Activated gamma-delta T cell treated with anti-CD3 and anti-CD28 coated beads, Interleukin-2, amount 50 U/mL, for 16 hours (primary cell): ENCODE data around the gene HLA-DQB1.
"Not testable (repeated sequence)": the region's sequence is repeated elsewhere in the genome, so short reads cannot be mapped to it uniquely, and the experiment has no call there.

Experiments used
- DNase-seq: peaks from one replicate; pipeline ENCODE4 v3.0.0-alpha.2; 2020; ENCODE audit warnings: low read depth

HLA-DQB1 gene

GRCh38 chr6:32666420-32667300, at the start of gene HLA-DQB1:
HLA-DQB1 (minus strand) TSS chr6:32666657; CDS start chr6:32666607, 50 bp downstream.
- DNase-seq, result peak; percentile 38

GRCh38 chr6:32713241-32713640, 46.8 kb upstream of the HLA-DQB1 start:
- no peak for DNase-seq

- DNase-seq, result no peak
These were observed 43.2 kb upstream of the HLA-DQB1 start for GRCh38 chr6:32709625-32710024.

- not testable (repeated sequence) for DNase-seq
These were observed 38.7 kb upstream of the HLA-DQB1 start for GRCh38 chr6:32705164-32705563.

GRCh38 chr6:32703347-32703746, 36.9 kb upstream of the HLA-DQB1 start:
- DNase-seq, result no peak

- DNase-seq, result no peak
These were observed 34.1 kb upstream of the HLA-DQB1 start for GRCh38 chr6:32700391-32701040.

GRCh38 chr6:32697031-32697430, 30.6 kb upstream of the HLA-DQB1 start:
- DNase-seq, result no peak

- peak; percentile 30 for DNase-seq
These were observed 25.6 kb upstream of the HLA-DQB1 start for GRCh38 chr6:32692019-32692418.

GRCh38 chr6:32689531-32690501, 23.4 kb upstream of the HLA-DQB1 start:
- DNase-seq, result no peak

- peak; percentile 24 for DNase-seq
These were observed 19.1 kb upstream of the HLA-DQB1 start for GRCh38 chr6:32685603-32686002.

- DNase-seq, result no peak
These were observed 17.8 kb upstream of the HLA-DQB1 start for GRCh38 chr6:32684246-32684645.

GRCh38 chr6:32680055-32680454, 13.6 kb upstream of the HLA-DQB1 start:
- DNase-seq, result no peak

GRCh38 chr6:32679492-32679891, 13.0 kb upstream of the HLA-DQB1 start:
- no peak for DNase-seq

- not testable (repeated sequence) for DNase-seq
These were observed 7.7 kb upstream of the HLA-DQB1 start for GRCh38 chr6:32674123-32674522.

GRCh38 chr6:32671908-32672307, 5.5 kb upstream of the HLA-DQB1 start:
- DNase-seq, result not testable (repeated sequence)

GRCh38 chr6:32669893-32670292, 3.4 kb upstream of the HLA-DQB1 start:
- DNase-seq, result no peak

- no peak for DNase-seq
These were observed 2.8 kb upstream of the HLA-DQB1 start for GRCh38 chr6:32669240-32669639.

GRCh38 chr6:32668226-32668747, 1.8 kb upstream of the HLA-DQB1 start:
- peak; percentile 42 for DNase-seq

GRCh38 chr6:32665661-32666060, 796 bp downstream of the HLA-DQB1 start:
- DNase-seq, result no peak

- DNase-seq, result peak; percentile 24
These were observed 1.6 kb downstream of the HLA-DQB1 start for GRCh38 chr6:32664827-32665362.

- DNase-seq, result no peak
These were observed 2.1 kb downstream of the HLA-DQB1 start for GRCh38 chr6:32664354-32664753.

- DNase-seq, result no peak
These were observed 3.6 kb downstream of the HLA-DQB1 start for GRCh38 chr6:32662836-32663235.
